GM23338 (cell line): Measurements from ENCODE around the gene GNB1L. TPM values are rescaled to one million over a fixed set of nuclear protein-coding genes. Genes with fewer than 3 reads are reported as not detected.

Source experiments
- ATAC-seq: fragments of 200-7000 bp; cut with Tn5 transposase; 3 replicates; pipeline ENCODE4 v1.9.1; 2020
- DNase-seq: peaks from one replicate; pipeline ENCODE4 v3.0.0-alpha.2; 2015; ENCODE audit warnings: low spot score
- H2AFZ ChIP-seq: fragments of 200-600 bp; sonication (generic); 2 replicates; pipeline ENCODE4 v1.8.0; 2016; ENCODE audit warnings: antibody characterized with exemption, mild to moderate bottlenecking, moderate library complexity
- H3F3A ChIP-seq: fragments of 200-600 bp; sonication (generic); replicated peaks from 2 replicates; pipeline ENCODE4 v1.8.0; 2017; ENCODE audit warnings: antibody characterized with exemption, mixed run types, low read depth
- H3K27ac ChIP-seq: fragments of 200-600 bp; sonication (generic); 2 replicates; pipeline ENCODE4 v1.6.1; 2016; ENCODE audit warnings: low read depth
- H3K27me3 ChIP-seq: fragments of 200-600 bp; sonication (generic); 2 replicates; pipeline ENCODE4 v1.8.0; 2016; ENCODE audit warnings: mild to moderate bottlenecking, mixed run types, moderate library complexity; ENCODE audit not compliant: insufficient read depth
- H3K36me3 ChIP-seq: fragments of 200-600 bp; sonication (generic); 2 replicates; pipeline ENCODE4 v1.8.0; 2016; ENCODE audit warnings: mild to moderate bottlenecking; ENCODE audit not compliant: insufficient read depth
- H3K4me1 ChIP-seq: fragments of 200-600 bp; sonication (generic); 2 replicates; pipeline ENCODE4 v1.8.0; 2016; ENCODE audit warnings: mild to moderate bottlenecking, moderate library complexity; ENCODE audit not compliant: insufficient read depth
- H3K4me2 ChIP-seq: fragments of 200-600 bp; sonication (generic); 2 replicates; pipeline ENCODE4 v1.7.1; 2017; ENCODE audit warnings: mixed run types
- H3K4me3 ChIP-seq: fragments of 200-600 bp; sonication (generic); 2 replicates; pipeline ENCODE4 v1.6.1; 2016; ENCODE audit warnings: mixed run types
- H3K79me2 ChIP-seq: fragments of 200-600 bp; sonication (generic); replicated peaks from 2 replicates; pipeline ENCODE4 v1.8.0; 2017; ENCODE audit warnings: mild to moderate bottlenecking; ENCODE audit not compliant: insufficient read depth
- H3K9me2 ChIP-seq: fragments of 200-600 bp; sonication (generic); 2 replicates; pipeline ENCODE4 v1.8.0; 2017; ENCODE audit not compliant: insufficient read depth
- H4K20me1 ChIP-seq: fragments of 200-600 bp; sonication (generic); replicated peaks from 2 replicates; pipeline ENCODE4 v1.8.0; 2017; ENCODE audit warnings: mild to moderate bottlenecking; ENCODE audit not compliant: insufficient read depth
- H3K27ac Mint-ChIP-seq: 2 replicates; pipeline ENCODE4 v1.8.0; 2020; ENCODE audit warnings: inconsistent platforms, mild to moderate bottlenecking, moderate library complexity, mixed read lengths
- H3K27me3 Mint-ChIP-seq: 3 replicates; pipeline ENCODE4 v1.8.0; 2022; ENCODE audit warnings: low read depth, mild to moderate bottlenecking, moderate library complexity, mixed read lengths, inconsistent platforms; ENCODE audit not compliant: insufficient read depth, poor library complexity
- H3K36me3 Mint-ChIP-seq: 3 replicates; pipeline ENCODE4 v1.8.0; 2021; ENCODE audit warnings: low read depth, mild to moderate bottlenecking, inconsistent platforms, moderate library complexity, mixed read lengths
- H3K4me1 Mint-ChIP-seq: 3 replicates; pipeline ENCODE4 v1.8.0; 2020; ENCODE audit warnings: mild to moderate bottlenecking, inconsistent platforms, mixed read lengths
- H3K4me3 Mint-ChIP-seq: 3 replicates; pipeline ENCODE4 v1.8.0; 2021; ENCODE audit warnings: moderate library complexity, mild to moderate bottlenecking, inconsistent platforms, mixed read lengths
- H3K9me3 Mint-ChIP-seq: 3 replicates; pipeline ENCODE4 v1.8.0; 2020; ENCODE audit warnings: moderate library complexity, mild to moderate bottlenecking, inconsistent platforms, mixed read lengths
- EZH2phosphoT487 ChIP-seq: fragments of 200-600 bp; sonication (generic); IDR thresholded peaks from one replicate; pipeline ENCODE4 v1.8.1; 2018; ENCODE audit warnings: antibody characterized with exemption; ENCODE audit not compliant: unreplicated experiment
- JUNB ChIP-seq: IDR thresholded peaks from one replicate; pipeline ENCODE4 v1.6.1; 2016; ENCODE audit warnings: antibody characterized with exemption; ENCODE audit not compliant: unreplicated experiment
- POLR2AphosphoS5 ChIP-seq: IDR thresholded peaks from 2 replicates; pipeline ENCODE4 v1.6.1; 2016; ENCODE audit warnings: antibody characterized with exemption, low read depth
- REST ChIP-seq: IDR thresholded peaks from one replicate; pipeline ENCODE4 v1.6.1; 2018; ENCODE audit warnings: antibody characterized with exemption; ENCODE audit not compliant: unreplicated experiment
- STAT1 ChIP-seq: IDR thresholded peaks from one replicate; pipeline ENCODE4 v1.6.1; 2016; ENCODE audit warnings: antibody characterized with exemption; ENCODE audit not compliant: unreplicated experiment
- ZNF331 ChIP-seq: fragments of 250-450 bp; sonication (Bioruptor Pico); IDR thresholded peaks from 2 replicates; pipeline ENCODE4 v1.5.0; 2020; ENCODE audit warnings: low read depth, mild to moderate bottlenecking, moderate library complexity
- polyA plus RNA-seq: library from polyadenylated mRNA; unstranded; fragments of >200 nt; fragmentation: Nextera tagmentation; extraction: Ambion mirVana; gene quantifications from 2 replicates; pipeline ENCODE4 v1.2.1, GENCODE V29; 2016
- total RNA-seq: library from RNA; depleted of rRNA; stranded (reverse); fragments of >200 nt; shearing (Covaris generic); gene quantifications from 2 replicates; pipeline ENCODE4 v1.2.3, GENCODE V29; 2014
- TF ChIP-seq, protein P1 (sequence below): fragments of 250-450 bp; sonication (Bioruptor Pico); IDR thresholded peaks from 2 replicates; pipeline ENCODE4 v1.5.0; 2020; ENCODE audit warnings: mild to moderate bottlenecking, moderate library complexity
- TF ChIP-seq, protein P2 (sequence below): IDR thresholded peaks from 2 replicates; pipeline ENCODE4 v1.6.1; 2016; ENCODE audit warnings: antibody characterized with exemption
- TF ChIP-seq, protein P3 (sequence below), 2 experiments: fragments of 200-600 bp in 1 of 2; sonication (generic) in 1 of 2; conservative IDR thresholded peaks; 2 replicates each; pipeline versions ENCODE4 v1.5.1 to v1.6.1; 2016 to 2017; ENCODE audit warnings: antibody characterized with exemption in 2 of 2, low read depth in 2 of 2, mild to moderate bottlenecking in 2 of 2, moderate library complexity in 1 of 2

Gene GNB1L
- total and polyA plus RNA-seq, 2 experiments from 2014 or later = 15.2 to 27.8 TPM

DNA sequence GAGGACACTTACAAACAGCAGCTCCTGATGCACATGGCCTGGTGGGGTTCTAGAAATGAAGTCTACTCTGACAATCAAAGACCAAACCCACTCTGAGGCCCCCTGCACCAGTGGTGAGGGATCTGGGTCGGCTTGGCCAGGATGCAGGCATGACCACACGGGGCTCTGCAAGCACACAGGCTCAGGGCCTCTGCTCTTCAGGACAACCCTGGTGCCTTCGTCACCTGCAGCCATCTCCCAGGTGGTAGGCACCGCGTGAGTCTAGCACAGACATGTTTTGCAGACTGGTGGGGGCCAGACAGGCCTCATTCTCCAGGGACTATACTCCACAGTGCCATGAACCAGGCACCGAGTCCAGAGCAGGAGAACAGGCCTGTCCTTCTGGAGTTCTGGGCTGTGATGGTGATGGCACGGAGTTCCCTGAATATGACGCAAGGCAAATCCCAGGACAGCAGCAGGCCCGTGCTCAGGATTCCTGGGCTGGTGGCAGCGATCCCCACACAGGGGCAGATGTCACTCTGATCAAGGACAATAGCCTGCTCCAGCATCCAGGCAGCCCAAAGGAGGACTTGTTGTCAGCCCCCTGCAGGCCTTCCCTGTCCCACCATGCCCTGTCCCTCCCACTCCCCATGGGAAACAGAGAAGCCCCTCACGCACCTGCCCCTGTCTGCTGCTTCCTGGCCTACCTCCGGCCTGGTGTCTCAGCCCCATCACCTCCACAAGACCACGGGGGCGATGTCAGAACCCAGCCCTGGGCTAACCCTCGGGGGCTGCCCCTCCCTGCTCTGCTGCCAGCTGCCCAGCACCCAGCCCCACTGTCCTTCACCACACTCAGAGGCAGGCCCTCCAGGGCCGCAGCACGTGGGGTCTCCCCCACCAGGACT is 36.1 kb downstream of the GNB1L start:
- no peaks in the 10 kb centered on the region for H3F3A ChIP-seq
- H3K79me2 ChIP-seq = no peaks in the 10 kb centered on the region
- H2AFZ ChIP-seq = no peak overlapping the region
- H3K4me3 ChIP-seq = no peak overlapping the region
- H3K4me1 Mint-ChIP-seq = peaks cover 2% of the 10 kb centered on the region; the same call in 2 of the 3 replicates
- peaks cover 10% of the 10 kb centered on the region for H3K27me3 Mint-ChIP-seq
- H3K27me3 ChIP-seq = no peaks in the 10 kb centered on the region
- H4K20me1 ChIP-seq = no peaks in the 10 kb centered on the region; the same call in 1 of the 2 replicates
- DNase-seq (no peak), ATAC-seq (no peak)
- H3K4me3 Mint-ChIP-seq = no peak overlapping the region
- H3K27ac ChIP-seq = no peak overlapping the region
- no peak overlapping the region for H3K4me2 ChIP-seq
- H3K4me1 ChIP-seq = no peaks in the 10 kb centered on the region
- TF ChIP-seq, protein P1, sequence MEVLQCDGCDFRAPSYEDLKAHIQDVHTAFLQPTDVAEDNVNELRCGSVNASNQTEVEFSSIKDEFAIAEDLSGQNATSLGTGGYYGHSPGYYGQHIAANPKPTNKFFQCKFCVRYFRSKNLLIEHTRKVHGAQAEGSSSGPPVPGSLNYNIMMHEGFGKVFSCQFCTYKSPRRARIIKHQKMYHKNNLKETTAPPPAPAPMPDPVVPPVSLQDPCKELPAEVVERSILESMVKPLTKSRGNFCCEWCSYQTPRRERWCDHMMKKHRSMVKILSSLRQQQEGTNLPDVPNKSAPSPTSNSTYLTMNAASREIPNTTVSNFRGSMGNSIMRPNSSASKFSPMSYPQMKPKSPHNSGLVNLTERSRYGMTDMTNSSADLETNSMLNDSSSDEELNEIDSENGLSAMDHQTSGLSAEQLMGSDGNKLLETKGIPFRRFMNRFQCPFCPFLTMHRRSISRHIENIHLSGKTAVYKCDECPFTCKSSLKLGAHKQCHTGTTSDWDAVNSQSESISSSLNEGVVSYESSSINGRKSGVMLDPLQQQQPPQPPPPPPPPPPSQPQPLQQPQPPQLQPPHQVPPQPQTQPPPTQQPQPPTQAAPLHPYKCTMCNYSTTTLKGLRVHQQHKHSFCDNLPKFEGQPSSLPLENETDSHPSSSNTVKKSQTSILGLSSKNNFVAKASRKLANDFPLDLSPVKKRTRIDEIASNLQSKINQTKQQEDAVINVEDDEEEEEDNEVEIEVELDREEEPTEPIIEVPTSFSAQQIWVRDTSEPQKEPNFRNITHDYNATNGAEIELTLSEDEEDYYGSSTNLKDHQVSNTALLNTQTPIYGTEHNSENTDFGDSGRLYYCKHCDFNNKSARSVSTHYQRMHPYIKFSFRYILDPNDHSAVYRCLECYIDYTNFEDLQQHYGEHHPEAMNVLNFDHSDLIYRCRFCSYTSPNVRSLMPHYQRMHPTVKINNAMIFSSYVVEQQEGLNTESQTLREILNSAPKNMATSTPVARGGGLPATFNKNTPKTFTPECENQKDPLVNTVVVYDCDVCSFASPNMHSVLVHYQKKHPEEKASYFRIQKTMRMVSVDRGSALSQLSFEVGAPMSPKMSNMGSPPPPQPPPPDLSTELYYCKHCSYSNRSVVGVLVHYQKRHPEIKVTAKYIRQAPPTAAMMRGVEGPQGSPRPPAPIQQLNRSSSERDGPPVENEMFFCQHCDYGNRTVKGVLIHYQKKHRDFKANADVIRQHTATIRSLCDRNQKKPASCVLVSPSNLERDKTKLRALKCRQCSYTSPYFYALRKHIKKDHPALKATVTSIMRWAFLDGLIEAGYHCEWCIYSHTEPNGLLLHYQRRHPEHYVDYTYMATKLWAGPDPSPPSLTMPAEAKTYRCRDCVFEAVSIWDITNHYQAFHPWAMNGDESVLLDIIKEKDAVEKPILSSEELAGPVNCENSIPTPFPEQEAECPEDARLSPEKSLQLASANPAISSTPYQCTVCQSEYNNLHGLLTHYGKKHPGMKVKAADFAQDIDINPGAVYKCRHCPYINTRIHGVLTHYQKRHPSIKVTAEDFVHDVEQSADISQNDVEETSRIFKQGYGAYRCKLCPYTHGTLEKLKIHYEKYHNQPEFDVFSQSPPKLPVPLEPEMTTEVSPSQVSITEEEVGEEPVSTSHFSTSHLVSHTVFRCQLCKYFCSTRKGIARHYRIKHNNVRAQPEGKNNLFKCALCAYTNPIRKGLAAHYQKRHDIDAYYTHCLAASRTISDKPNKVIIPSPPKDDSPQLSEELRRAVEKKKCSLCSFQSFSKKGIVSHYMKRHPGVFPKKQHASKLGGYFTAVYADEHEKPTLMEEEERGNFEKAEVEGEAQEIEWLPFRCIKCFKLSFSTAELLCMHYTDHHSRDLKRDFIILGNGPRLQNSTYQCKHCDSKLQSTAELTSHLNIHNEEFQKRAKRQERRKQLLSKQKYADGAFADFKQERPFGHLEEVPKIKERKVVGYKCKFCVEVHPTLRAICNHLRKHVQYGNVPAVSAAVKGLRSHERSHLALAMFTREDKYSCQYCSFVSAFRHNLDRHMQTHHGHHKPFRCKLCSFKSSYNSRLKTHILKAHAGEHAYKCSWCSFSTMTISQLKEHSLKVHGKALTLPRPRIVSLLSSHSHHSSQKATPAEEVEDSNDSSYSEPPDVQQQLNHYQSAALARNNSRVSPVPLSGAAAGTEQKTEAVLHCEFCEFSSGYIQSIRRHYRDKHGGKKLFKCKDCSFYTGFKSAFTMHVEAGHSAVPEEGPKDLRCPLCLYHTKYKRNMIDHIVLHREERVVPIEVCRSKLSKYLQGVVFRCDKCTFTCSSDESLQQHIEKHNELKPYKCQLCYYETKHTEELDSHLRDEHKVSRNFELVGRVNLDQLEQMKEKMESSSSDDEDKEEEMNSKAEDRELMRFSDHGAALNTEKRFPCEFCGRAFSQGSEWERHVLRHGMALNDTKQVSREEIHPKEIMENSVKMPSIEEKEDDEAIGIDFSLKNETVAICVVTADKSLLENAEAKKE (CRISPR knock-in tag) = no peak
- TF ChIP-seq, protein P2, sequence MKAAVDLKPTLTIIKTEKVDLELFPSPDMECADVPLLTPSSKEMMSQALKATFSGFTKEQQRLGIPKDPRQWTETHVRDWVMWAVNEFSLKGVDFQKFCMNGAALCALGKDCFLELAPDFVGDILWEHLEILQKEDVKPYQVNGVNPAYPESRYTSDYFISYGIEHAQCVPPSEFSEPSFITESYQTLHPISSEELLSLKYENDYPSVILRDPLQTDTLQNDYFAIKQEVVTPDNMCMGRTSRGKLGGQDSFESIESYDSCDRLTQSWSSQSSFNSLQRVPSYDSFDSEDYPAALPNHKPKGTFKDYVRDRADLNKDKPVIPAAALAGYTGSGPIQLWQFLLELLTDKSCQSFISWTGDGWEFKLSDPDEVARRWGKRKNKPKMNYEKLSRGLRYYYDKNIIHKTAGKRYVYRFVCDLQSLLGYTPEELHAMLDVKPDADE = no peak
- TF ChIP-seq POLR2AphosphoS5 (no peak), STAT1 (no peak), JUNB (no peak), ZNF331 (CRISPR knock-in tag) (no peak), REST (no peak), EZH2phosphoT487 (no peak)
- TF ChIP-seq, protein P3, sequence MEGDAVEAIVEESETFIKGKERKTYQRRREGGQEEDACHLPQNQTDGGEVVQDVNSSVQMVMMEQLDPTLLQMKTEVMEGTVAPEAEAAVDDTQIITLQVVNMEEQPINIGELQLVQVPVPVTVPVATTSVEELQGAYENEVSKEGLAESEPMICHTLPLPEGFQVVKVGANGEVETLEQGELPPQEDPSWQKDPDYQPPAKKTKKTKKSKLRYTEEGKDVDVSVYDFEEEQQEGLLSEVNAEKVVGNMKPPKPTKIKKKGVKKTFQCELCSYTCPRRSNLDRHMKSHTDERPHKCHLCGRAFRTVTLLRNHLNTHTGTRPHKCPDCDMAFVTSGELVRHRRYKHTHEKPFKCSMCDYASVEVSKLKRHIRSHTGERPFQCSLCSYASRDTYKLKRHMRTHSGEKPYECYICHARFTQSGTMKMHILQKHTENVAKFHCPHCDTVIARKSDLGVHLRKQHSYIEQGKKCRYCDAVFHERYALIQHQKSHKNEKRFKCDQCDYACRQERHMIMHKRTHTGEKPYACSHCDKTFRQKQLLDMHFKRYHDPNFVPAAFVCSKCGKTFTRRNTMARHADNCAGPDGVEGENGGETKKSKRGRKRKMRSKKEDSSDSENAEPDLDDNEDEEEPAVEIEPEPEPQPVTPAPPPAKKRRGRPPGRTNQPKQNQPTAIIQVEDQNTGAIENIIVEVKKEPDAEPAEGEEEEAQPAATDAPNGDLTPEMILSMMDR (conservative IDR thresholded peaks at IDR 0.05; ENCODE audit: low read depth in 2 of 2) = no peak
- H3K9me3 Mint-ChIP-seq = no peaks in the 10 kb centered on the region; the same call in 2 of the 3 replicates
- H3K36me3 ChIP-seq = no peaks in the 10 kb centered on the region
- H3K9me2 ChIP-seq = no peaks in the 10 kb centered on the region
- no peak overlapping the region for H3K27ac Mint-ChIP-seq
- H3K36me3 Mint-ChIP-seq = no peaks in the 10 kb centered on the region
